HG03378 (cell line): ENCODE data around the gene NAA20.

Source experiments
- ATAC-seq: cut with Tn5 transposase; IDR thresholded peaks from one replicate; pipeline ENCODE4 v1.9.1; 2021; ENCODE audit warnings: mild to moderate bottlenecking, moderate library complexity; ENCODE audit not compliant: unreplicated experiment

NAA20 gene

DNA sequence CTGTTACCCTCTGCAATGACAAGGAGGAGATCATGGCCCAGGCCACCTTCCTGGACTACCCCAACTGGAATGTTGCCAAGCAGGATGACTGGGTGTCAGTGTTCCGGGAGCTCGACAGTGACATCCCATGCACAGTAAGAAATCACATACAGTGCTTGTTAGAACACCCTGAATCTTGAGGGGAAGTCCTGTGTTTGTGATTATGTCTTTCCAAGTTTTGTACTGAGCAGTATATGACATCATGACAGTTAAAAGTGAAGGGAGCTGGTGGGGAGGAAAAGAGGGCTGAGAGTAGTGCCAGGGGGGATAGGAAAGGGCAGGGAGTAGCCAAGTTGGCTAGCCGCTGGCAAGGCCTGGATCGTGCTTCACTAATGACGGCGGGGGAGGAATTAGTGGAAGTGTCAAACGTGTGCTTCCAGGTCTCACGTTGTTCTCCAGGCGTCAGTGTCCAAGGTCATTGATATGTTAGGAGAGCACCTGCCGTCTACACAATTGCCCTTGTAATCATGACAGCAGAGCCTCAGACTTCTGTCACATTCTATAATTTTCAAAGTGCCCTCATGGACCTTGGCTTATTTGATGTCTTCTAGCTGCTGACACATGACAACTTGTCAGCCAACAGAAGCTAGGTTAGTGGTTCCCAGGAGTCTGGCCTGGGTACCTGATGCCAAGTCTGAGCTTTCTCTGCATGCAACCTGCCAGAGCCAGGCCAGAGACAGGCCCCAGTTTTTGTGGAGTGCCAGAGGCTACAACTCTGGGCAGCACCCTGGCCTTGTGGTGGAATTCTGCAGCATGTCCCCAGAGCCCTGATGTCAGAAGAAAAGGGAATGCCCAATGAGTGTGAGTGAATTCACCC is 53.9 kb downstream of the NAA20 start:
- no peak for ATAC-seq

DNA sequence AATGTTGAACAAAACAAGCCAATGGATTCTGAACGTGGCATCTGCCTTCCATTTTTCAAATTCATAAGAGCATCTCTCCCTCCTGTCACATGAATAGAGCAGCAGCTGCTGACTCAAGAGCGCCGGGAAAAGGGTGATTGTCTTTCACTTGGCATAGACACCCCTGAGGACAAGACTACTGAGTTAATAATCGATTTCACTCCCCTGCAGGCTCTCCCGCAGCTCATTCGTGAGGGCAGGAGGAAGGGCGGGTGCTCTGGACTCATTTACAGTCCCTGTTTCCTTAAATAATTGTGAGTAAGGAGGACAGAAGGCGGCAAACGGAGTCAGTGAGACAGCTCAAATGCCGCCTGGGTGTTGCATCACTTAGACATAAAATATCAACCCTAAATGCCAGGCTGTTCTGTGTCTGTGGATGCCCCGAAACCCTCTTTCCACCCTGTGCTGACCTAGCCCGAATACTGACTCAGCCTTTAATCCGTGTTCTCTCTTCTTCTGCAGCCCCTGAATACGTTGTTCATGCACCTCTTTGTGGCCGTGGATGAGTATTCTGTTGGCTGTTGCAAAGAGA is 56.7 kb downstream of the NAA20 start:
- ATAC-seq = no peak

DNA sequence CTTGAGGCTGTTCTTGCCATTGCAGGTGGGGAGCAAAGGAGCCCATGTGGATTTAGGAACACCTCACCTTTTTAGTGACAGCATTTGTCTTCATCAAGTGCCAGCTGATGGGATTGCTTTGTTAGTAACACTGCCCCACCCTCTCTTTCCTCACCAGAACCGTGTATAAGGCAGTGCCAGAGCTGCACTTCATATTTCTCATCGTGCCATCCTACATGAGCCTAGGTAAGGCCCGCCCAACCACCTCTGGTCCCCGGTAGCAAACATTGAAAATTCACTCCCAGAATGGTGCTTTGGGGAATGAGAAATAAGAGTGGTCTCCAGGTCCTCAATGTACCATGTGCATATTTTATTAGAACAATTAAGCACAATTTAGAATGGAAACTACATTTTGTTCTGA is 57.9 kb downstream of the NAA20 start:
- ATAC-seq = no peak

DNA sequence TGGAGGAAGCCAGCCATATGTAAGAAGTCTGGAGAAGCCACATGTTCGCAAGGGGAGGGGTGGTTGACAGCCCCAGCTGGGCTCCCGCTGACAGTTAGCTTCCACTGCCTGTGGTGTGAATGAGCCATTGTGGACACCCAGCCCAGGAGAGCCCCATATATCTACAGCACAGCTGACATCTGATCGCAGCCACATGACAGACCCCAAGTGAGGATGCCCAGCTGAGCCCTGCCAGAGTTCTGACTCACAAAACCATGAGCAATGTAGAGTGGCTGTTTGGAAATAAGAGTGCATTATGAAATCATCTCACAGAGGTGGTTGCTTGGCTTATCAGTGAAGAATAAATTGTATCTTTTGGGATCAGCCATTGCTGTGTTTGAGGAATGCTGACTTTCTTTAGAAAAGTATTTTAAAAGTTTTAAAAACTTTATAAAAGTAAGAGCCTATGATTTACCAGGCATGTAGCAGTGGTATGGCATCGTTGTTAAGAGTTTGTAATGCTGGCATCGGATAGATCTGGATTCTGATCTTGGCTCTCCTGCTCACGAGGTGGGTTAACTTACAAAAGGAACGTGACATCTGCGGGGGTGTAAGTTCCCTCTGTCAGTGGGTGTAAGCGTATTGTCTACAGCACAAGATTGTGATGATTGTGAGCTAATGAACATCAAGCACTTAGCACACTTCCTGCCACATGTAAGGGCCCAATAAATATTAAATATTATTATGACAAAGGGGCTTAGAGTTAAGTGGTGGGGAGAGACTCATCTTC is 59.3 kb downstream of the NAA20 start:
- ATAC-seq = no peak

DNA sequence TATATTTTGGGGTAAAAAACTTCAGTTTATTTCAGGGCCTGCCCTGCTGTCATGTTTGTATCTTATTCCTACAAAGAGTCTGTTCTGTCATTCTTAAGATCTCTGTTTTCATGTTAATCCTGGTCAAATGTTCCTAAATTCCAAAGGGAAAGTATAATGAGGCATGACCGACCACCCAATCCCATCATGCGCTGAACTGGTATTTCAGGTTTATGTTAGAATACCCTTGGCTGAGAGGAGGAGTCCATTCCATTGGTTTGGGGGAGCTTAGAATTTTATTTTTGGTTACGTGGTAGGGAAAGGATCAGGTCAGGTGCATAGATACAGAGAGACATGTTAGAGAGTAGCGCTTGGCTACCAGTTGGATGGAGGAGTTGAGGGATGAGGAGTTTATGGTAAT is 60.9 kb downstream of the NAA20 start:
- no peak for ATAC-seq

DNA sequence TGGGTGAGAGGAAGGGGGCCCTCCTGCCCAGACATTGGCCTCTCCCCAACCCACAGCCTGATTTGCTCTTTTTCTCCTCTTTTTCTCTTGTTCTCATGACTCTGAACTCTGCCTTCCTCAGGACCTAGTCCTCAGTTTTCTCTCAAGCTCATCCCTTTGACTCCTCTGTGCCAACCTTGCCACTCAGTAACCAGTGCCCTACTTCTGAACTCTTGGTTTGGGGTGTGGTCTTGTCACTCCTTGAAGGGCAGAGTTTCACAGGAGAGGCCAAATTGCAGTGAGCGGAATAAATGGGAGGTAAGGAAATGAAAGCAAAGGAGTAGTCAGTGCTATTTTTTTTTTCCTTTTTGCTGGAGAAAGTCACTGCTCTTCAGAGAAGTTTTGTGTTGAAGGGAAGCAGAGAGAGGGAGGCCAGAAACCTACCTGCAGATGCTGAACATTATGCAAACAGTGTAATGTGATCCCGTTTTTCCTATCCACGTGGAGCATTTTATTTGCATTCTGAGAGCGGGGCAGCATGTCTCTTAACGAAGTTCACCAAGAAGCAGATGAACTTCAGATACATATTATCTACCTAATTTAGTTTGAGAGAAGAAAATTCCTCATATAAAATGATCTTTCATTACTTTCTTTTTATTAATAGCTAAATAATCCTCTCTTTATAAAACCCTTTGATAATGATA is 62.1 kb downstream of the NAA20 start:
- no peak for ATAC-seq
